OCI-LY1 (cell line): ENCODE data around the gene CCDC9B.

Experiments used
- CTCF ChIP-seq: fragments of 200-600 bp; sonication (generic), shearing (Covaris generic); IDR thresholded peaks from 2 replicates; pipeline ENCODE4 v1.5.1; 2017; ENCODE audit warnings: mild to moderate bottlenecking, antibody characterized with exemption, low read length, moderate library complexity, mixed read lengths
- EZH2 ChIP-seq: fragments of 200-600 bp; sonication (generic), shearing (Covaris generic); IDR thresholded peaks from 2 replicates; pipeline ENCODE4 v1.8.0; 2017; ENCODE audit warnings: borderline replicate concordance, mixed run types, mild to moderate bottlenecking, antibody characterized with exemption, low read length, moderate library complexity, mixed read lengths

GRCh38 chr15:40363611-40364010 is 22.9 kb upstream of the CCDC9B start:
- no peak for TF ChIP-seq EZH2
- no peak for TF ChIP-seq CTCF
